T47D (cell line): Measurements from ENCODE around the gene NET1.
A peak's percentile ranks its signal among the peaks of the same experiment; 100 is the strongest.
"Not testable (repeated sequence)": the region's sequence is repeated elsewhere in the genome, so short reads cannot be mapped to it uniquely, and the experiment has no call there.

Source experiments
- DNase-seq, 2 experiments: peaks; one replicate each; pipeline versions ENCODE4 v3.0.0 to v3.0.0-alpha.2; 2011 to 2012; ENCODE audit warnings: low read depth in 1 of 2, low spot score in 1 of 2
- JUND ChIP-seq: IDR thresholded peaks from 2 replicates; pipeline ENCODE4 v1.6.1; 2012; ENCODE audit warnings: low read depth
- in situ Hi-C: cut with HindIII; loops from 2 replicates; pipeline ENCODE4 v1.10.0; 2016; ENCODE audit warnings: low sequenced_read_pairs, low pct_unique_long_range_greater_than_20kb

Gene NET1

DNA sequence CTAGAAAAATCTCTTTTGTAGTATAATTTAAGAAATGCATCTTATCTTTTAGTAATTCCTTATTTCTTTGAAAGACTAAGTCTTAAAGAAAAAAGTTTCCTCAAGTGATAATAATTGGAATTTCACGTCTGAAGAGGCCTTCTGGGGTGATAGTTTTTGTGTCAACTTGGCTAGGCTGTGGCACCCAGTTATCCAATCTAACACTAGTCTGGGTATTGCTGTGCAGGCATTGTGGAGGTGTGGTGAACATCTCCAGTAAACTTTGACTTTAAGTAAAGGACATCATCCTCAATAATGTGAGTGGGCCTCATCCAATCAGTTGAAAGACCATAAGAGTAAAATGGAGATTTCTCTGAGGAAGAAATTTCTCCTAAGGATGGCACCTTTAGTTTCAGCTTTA, 5.4 kb upstream of the NET1 start:
- TF ChIP-seq JUND: no peak
- no peak for DNase-seq
- in situ Hi-C loops: no loop called here

DNA sequence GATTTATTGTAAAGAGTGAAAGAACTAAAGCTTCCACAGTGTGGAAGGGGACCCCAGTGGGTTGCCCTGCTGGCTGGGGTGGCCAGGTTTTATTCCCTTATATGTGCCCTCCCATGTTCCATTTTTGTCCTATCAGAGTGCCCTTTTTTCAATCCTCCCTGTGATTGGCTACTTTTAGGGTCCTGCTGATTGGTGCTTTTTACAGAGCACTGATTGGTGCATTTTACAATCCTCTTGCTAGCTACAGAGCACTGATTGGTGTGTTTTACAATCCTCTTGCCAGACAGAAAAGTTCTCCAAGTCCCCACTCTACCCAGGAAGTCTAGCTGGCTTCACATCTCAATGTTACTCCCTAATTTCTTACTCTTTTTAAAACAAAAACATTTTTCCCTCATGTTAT, 1.6 kb upstream of the NET1 start:
- DNase-seq, in situ Hi-C loops: not testable (repeated sequence)

DNA sequence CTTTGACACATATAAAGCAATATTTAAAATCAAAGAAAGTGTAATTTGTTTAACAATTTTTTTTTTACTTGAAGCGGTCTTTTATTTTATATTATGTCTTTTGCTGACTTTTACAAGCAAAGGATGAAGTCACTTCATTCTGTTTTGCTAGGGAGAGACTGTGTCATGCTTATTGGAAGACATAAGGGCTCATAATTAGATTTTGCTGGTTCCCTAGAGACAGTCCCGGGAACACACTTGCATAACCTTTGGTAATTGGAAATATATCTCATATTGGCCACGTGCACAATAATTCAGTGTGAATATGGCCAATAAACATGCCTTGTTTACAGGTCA, 448 bp upstream of the NET1 start:
- no peak for DNase-seq
- TF ChIP-seq JUND: no peak
- in situ Hi-C loops: no loop called here

DNA sequence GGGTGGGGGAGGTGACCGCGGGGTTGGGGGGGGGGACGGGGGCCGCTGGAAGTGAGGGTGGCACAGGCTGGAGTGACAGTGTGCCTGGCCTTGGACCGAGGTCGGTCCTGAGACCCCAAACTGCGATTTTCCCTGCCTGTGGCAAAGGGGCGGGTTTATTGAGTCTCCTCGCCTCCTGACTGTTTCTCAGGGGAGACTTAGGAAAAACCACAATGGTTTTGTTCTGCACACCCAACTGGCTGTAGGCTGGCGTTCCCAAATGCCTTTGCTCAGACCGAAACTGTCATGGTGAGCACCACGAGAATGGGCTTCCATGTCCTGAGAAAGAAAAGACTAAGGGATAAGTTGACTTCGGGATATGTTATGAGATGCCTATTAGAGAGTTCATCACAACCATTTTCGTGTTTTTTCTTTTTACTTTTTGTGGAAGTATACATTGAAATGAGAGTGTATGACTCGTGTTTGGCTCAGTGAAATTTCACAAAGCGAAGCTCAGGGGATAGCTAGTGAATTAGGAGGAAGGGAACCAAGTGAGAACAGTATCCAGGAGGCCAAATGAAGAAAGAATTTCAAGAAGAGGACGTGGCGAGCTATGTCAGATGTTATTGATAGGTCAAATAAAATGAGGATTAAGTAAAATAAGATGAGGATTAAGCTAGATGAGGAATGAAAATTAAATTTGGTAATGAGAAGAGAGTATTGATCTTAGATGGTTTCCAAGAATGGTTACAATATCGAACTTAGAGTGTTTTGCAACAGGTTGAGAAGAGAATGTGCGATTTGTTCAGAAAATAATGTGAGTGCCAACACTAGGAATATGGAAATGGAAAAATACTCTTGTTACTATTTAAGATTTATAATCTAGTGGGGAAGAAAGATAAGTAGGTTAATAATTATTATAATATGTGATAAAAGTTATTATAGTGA, 918 bp downstream of the NET1 start:
- TF ChIP-seq JUND: no peak
- in situ Hi-C loops: no loop called here
- DNase-seq: peak; percentile 61 to 66

DNA sequence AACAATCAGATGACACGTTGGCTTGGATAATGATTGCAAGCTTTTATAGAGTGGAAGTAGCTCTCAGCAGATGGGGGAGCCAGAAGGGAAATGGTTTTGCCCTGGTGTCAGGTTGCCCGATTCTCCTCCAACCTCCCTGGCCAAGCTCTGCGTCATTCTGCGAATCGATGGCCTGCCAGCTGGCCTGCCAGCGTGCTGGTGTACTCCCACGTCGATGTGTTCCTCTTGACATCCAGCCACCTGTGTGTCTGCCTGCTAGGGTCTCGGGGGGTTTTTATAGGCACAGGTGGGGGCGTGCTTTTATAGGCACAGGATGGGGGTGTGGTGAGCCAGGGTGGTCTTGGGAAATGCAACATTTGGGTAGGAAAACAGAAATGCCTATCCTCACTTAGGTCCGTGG, 4.6 kb downstream of the NET1 start:
- no peak for DNase-seq
- TF ChIP-seq JUND: no peak
- in situ Hi-C loops: no loop called here

DNA sequence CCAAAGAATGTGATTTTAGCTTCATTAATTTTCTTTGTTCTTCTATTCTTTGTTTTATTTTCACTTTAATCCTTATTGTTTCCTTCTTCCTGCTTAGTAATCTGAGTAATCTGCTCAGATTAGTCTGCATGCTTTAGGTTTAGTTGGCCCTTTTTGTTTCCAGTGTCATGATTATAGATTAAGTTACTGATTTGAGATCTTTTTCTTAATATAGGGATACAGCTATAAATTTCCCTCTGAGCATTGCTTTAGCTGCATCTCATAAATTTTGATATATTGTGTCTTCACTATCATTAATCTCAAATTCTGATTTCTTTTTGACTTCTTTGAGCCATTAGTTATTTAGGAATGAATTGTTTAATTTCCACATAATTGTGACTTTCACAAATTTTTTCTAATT, 6.2 kb downstream of the NET1 start:
- in situ Hi-C loops: no loop called here
- TF ChIP-seq JUND: no peak
- DNase-seq: no peak

DNA sequence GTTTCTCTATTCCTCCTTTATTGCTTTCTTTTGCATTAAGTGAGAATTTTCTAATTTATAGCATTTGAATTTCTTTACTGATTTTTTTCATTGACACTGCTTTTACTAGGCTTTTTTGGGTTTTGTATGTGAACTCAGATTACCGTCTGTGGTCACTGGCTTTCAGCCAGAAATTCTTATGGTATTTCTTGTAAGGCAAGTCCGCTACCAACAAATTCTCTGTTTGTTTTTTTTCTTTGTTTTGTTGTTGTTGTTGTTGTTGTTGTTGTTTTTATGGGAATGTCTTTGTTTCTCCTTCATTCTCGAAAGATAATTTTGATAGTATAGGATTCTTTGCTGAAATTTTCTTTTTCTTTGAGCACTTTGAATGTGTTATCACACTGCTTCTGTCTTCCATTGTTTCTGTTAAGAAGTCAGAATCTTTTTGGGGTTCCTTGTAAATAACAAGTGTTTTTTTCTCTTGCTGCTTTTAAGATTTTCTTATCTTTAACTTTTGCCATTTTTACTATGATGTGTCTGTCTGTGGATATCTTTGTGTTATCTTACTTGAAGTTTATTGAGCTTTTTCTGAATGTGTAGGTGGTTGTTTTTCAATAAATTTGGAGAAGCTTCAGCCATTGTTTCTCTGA, 7.2 kb downstream of the NET1 start:
- in situ Hi-C loops: no loop called here
- DNase-seq: peak in 1 of 2 experiments; percentile 26
- no peak for TF ChIP-seq JUND

DNA sequence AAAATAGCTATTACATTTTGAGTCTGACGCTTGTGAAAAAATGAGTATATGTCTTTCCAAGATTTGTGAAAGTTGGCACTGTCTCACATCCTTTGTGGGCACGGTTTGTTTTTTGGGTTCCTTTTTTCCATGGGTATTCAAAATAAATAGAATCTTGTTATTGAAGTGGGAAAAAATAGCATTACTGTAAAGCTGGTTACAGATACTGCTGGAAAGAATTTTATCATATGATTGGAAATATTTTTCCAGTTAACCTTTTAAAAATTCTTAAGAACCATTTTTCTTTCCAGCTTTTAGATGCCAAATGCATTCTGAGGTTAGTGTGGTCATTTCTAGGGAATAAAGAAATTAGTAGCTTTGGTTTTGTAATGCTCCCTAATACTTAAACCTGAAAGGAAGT, 11.4 kb downstream of the NET1 start:
- in situ Hi-C loops: no loop called here
- TF ChIP-seq JUND: no peak
- DNase-seq: no peak

DNA sequence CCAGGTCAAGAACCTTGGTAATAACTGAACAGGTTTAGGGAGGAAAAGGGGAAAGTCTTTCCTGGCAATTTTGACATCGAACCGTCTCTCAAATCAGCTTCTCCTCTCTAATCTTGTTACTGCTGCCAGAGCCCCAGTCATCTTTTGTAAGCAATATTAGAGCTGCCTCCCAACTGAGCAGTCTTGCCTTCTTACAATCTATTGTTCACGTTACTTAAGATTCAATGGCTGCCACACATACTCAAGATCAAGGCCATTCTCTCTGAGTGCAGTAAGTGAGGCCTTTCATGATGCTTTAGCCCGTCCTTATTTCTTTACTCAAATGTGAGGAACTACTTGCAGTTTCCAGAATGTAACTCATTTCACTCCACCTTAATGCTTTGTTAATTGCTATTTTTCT, 12.4 kb downstream of the NET1 start:
- no peak for DNase-seq
- no peak for TF ChIP-seq JUND
- in situ Hi-C loops: no loop called here

DNA sequence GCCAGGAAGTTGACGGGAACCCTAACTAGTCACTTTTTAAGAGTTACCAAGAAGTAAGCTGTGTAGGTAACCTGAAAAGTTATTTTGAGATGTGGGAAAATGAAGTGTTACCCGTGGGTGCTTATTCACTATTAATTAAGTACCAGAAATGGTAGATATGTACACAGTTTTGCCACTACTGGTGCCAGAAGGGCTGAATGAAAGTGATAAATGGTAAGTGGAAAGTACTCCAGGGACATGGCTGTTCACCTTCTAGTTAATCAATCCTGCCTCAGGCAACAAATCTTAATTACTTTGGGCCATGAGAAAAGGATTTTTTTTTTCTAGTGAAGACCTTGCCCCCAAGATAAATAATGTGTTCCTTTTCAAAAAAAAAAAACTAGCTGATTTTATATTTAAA, 15.8 kb downstream of the NET1 start:
- no peak for DNase-seq
- in situ Hi-C loops: no loop called here
- TF ChIP-seq JUND: no peak

DNA sequence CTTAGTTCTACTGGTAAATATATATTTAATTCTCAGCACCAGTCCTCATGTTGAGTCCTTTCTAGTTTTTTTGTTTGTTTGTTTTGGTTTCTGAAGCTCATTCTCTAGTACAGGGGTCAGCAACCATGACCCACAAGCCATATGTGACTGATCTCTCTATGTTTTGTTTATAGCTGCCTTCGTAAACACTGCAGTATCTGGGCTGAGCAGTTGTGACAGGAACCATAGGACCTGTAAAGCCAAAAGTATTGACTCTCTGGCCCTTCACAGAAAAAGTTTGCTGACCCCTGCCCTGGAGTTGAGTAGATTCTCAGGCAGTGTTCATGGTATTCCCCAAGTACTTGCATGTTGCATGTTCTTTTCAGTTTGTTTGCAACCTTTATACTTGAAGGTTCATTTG, 20.8 kb downstream of the NET1 start:
- no peak for DNase-seq
- in situ Hi-C loops: no loop called here
- TF ChIP-seq JUND: no peak

DNA sequence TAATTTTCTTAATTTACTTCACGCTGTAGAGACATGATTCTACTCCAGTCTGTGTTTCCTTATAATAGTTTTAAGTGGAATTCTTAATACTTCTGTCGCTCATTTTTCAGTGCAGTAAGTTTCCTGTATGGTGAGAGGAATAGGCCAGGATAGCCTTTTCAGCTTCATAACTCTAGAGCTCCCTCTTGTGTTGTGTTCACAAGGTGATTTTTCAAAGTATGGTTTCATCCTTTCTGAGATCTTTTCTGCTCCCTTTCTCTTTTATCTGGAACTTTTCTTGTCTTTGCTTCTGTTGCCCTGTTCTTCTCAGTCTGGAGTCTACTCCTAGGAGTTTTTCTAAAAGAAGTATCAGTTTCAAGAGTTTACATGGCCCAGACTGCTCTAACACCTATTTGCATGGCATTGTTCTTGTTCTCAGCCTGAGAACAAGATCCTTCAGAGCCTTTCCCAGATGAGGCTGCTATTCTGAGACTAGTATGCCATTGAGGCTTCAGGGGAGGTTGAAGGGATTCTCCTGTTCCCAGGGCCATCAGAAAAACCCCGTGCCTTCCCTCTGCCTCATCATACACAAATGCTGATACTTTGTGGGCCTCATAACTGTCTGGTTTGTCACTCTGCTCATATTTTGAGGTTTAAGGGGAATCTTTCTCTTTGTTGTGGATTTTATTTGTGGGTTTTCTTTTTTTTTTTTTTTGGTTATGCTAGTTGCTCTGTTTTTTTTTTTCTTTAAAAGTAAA, 21.8 kb downstream of the NET1 start:
- in situ Hi-C loops: no loop called here
- TF ChIP-seq JUND: no peak
- peak in 1 of 2 experiments; percentile 73 for DNase-seq

DNA sequence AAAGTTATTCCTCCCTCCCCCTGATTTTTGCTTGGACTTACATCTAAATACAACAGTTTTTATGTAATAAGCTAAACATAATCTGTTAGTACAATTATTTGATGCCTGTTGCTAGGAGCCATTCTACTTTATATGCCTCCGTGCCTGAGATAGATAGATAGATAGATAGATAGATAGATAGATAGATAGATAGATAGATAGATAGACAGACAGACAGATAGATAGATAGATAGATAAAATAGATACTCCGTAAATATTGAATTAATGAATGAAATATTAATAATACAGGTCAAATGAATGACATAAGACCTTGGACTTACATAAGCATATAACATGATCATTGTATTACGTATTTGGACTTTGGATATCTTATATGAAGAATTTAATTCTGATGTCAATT, 23.0 kb downstream of the NET1 start:
- in situ Hi-C loops: no loop called here
- no peak for DNase-seq
- no peak for TF ChIP-seq JUND
